EL (cell line): Measurements from ENCODE around the gene GNAI1.

Experiments used
- DNase-seq: peaks from one replicate; pipeline ENCODE4 v3.0.0-alpha.2; 2016

The GNAI1 gene

DNA sequence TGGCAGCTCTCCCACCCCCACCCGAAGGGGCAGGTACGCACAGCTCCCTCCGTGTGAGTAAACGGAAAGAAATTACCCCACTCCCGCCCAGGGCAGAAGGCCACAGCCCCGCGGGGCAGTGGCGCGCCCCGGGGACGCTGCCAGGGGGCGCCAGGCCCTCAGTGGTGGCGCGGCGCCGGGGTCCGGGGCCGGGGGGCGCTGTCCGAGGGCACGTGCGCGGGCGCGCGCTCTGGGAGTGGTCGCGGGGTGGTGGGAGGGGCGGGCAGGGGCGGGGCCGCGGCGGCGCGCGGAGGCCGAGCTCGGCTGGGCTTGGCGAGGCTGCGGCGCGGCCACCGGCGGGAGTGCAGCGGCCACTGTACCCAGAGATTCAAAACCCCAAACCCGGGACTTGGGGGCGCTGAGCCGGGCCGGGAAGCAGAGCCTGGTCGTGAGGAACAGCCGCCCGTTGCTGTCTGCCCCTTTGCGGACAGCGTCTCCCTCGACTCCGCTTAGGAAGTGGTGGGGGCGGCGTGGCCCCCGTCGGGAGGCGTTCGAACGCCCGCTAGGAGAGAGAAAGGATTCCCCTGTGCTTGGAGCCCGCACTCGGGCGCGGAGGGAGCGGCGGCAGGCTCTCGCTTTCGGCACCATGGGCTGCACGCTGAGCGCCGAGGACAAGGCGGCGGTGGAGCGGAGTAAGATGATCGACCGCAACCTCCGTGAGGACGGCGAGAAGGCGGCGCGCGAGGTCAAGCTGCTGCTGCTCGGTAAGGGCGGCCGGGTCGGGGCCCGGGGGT lies at the start of gene GNAI1:
Gene GNAI1, plus strand, starts transcription at position 296 of the 773 bp plus-strand sequence. Its CDS starts 330 bp downstream, at position 626.
- peak; percentile 88 for DNase-seq

DNA sequence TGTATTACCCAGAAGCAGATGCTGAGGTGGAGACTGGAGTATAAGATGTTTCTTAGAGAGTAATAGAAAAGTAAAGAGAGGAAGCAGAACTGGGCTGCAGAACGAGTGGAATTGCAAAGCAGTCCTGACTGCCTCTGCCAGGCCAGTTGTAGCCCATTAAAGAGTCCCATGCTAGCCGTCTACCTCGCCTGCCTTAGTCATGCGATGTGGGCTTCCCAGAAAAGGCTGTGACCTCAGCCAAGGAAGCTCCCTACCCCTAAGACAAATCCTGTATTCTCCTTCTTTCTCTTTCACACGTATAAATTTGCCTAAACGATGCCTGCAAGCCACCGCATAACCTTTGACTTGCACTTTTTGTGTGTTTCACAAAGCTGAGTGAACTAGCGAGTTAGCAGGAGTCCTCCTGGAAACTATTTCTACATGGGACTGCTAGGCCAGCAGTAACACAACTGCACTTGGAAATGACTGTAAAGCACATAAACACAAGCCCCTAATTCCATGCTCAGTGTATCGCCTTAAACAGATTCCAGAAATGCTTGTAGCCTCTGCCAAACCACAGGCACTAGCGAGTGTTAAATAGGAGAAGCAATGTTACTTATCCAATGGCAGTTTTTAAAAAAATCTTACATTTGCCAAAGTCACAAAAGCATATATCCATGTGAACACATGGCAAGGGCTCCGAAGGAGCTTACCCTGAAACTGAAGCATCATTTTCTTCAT lies 47.4 kb upstream of the GNAI1 start:
- peak; percentile 77 for DNase-seq

DNA sequence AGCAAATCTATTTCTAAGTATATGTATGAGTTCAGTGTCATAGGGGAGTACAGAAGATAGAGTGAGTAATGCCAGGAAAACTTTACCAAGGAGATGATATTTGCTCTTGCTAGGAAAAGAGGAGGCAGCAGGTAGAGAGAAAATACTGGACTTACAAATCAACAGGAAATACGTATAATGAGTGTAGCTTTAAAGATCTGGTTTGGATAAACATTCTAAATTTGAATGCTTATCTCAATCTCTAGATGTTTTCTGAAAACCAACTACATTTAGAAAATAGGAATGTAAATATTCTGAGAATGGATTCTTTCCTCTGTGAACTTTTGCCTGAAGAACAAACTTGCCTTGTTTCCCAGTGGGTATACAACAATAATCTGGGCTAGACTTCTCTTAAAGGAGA lies 46.9 kb upstream of the GNAI1 start:
- DNase-seq: no peak

DNA sequence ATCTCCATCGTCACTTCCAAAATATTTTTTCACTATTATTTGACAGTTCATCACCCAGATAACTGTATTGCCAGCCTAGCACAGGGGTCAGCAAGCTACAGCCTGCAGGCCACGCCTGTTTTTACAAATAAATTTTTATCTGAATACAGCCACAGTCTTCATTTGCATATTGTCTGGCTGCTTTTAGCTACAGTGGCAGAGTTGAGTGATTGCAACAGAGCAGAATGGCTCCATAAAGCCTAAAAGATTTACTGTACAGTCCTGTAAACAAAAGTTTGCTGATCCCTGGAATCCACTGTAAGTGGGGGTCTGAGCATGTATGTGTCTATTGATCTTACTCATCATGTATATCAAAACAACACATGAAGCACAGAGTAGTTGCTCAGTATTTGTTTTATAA lies 45.9 kb upstream of the GNAI1 start:
- no peak for DNase-seq

DNA sequence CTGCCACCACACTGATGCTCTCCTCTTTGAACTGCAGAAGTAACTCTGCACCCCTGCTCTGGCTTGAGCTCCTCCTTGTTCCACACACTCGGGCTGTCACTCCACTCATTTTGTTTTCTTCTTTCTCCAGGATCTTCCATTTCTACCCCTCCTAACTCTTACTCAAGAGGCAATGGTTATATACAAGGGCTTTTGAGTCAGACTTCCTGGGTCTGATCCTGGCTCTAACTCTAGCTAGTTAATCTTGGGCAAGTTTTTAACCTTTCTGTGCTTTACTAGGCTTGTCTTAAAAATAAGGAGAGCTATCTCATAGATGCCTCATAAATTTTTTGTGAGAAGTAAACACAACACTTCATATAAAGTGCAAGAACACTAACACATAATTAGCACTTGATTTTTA lies 45.3 kb upstream of the GNAI1 start:
- DNase-seq: no peak

DNA sequence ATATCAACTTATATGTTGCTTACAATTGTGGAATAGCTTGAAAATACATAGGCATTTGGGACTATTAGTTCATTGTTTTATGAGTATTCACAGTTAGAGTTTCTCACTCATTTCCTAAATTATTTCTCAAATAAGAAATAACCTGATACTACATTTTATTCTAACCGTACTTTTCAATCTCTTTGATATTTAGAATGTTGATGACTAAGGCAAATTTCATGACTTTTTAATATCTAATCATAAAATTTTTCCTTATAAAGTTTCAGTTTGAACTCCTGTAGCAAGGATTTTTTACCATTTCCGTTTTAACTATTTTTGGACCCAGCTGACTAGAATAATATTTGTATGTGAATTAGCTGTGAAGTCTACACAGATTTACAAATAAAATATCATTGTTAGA lies 41.3 kb upstream of the GNAI1 start:
- no peak for DNase-seq

DNA sequence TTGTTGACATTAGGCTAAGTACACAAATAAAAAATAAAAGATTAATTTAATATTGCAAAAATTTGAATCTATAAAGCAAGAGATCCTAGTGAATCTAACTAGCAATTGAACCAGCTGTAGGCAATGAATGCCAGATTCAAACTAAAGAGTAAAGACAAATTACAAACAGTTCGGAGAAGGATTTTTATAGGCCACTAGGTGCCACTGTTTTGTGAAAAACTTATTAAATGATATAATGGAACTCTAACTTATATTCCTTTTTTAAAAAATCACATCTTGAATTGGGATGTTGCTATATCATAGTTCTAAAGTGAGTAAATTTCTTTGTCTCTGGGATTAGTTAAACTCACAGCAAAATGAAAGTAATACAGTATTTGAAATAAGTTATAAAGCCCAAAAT lies 39.1 kb upstream of the GNAI1 start:
- DNase-seq: peak; percentile 21

DNA sequence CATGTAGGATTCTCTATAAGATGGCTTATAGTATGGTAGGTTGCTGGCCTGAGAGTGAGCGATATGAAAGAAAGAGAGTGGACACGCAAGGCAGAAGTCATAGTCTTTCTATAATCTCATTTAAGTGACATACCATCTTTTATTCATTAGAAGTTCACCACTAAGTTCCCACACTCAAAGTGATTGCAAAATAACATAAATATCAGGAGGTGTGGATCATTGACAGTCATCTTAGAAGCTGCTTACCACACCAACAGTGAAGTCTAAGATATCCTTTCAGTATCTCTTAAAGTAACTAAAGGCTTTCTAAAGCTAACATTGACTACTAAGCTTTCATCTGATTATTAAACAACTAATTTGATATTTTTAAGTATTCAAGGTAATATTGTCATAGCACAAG lies 36.9 kb upstream of the GNAI1 start:
- DNase-seq: no peak

DNA sequence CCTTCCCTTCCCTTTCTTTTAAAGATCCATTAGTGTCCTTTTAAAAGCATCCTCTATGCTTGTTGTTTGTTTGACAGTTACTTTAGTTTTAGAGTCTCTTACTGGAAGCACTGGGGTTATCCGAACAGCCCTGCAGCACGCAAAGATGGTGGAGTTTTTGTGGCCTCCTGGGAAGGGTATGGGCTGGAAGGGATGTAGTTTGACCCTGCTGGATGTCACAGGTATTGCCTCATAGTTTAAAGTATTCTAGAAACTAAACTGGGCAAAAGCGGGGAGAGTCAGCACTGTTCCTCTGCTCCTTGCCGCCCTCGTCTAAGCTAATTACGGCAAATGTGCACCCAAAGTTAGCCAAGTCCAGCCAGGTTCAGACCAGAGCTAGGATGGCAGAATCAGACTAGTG lies 35.8 kb upstream of the GNAI1 start:
- DNase-seq: no peak

DNA sequence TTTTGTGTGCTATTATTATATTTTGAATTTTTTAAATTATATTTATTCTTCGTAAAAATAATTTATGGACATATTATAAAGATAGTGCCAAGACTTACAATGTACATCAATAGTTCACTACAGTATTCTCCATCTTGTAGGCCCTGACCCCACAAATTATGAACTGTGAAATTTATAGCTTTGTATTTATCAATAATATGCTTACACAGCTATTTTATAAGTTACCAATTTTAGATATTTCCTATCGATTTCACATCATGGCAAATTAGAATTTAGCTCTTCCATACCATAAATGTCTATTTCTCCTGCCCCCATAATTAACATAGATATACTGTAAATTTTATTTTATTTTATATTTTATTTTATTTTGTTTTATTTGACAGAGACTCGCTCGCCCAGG lies 34.4 kb upstream of the GNAI1 start:
- DNase-seq: no peak

DNA sequence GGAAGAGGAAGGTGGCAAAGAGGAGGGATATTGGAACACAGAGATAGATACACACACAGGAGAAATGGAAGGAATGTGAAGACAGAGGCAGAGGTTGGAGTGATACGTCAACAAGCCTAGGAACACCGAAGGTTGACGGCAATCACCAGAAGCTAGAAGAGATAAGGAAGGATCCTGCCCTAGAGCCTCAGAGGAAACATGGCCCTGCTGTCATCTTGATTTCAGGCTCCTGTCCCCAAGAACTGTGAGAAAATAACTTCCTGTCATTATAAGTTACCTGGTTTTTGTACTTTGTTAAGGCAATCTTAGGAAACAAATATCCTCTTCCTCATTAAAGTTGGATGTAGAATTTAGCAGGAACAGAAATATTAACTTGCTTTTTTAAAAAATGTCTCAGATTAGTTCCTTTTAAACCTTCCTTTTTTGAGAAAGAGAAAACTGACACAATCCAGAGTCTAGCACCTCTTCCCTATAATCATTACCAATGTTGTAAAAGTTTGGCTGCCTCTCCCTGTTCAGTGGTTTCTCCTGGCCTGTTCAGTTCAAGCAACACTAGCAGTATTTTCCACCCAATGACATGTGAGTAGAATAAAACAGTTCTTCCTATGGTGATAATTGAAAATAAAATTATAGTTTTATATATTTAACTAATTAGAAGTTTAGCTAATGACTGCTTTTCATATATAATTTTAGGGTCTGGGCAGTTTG lies 28.8 kb upstream of the GNAI1 start:
- DNase-seq: no peak

DNA sequence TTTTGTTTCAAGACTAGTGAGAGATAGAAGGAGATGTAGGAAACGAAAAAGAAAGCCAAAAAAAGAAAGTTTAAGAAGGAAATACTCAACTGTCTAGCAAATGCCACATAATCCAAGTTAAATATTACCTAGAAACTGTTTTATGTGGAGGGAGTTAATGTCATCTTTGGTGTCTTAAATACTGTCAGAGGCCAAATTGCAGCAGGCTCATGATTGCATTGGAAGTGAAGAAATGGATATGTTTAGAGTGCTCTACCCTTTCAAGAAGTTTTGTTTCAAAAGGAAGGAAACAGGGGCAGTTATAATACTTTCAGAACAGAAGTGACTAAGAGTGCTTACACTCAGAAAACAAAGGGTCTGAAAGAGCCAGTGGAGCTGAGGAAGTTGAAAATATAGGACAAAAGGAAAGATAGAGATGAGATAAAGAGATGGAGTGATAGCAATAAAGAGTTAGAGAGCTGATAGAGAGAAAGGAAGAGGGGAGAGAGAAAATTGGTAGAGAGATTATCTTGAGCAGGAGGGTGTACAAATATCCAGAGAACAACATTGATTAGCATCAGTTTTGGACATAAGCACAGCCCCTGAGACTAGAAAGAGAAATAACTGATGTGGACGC lies 28.0 kb upstream of the GNAI1 start:
- DNase-seq: no peak

DNA sequence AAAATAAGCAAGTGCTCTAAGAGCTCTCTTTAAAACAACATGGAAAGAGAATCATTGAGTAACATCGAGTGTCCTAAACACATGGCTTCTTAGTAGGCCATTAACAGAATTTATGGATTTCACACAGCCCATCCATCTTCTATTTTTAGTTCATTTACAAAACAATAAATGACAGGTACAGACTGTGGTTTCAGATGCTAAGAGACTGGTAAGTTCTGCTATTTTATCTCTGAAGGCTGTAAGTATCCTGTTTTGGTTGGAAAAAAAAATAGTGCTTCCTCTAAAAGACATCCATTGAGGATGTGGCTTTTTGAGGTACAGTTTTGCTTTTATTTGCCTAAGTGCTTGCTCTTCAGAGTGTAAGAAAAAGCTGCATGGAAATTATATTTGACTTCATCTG lies 27.4 kb upstream of the GNAI1 start:
- DNase-seq: no peak

DNA sequence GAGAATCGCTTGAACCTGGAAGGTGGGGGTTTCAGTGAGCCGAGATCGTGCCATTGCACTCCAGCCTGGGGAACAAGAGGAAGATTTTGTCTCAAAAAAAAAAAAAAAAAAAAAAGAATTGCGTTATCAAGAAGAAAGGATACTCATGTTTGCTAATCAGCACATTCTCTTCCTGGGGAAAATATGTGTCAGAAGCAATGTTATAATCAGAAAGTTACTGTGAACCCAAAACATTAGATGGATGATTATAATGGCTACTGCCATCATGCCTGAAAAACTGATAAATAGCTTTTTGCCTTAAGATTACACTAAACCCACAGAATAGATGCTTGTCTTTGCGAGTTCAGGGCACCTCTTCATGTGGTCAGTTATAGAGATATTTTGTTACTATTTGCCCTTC lies 24.3 kb upstream of the GNAI1 start:
- DNase-seq: no peak

DNA sequence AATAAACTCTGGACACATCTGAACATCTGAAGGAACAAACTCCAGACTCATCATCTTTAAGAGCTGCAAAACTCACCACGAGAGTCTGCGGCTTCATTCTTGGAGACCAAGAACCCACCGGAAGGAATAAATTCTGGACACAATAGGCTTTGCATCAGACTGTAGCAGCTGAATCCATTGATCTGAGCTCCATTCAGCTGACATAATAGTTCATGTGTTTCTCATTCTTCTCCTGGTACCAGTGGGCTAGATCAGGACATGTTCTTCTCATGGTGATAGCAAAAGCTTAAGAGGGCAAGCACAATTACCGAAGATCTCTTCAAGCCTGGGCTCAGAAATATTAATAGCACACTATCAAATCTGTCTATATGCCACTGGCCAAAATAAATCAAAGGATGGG lies 20.5 kb upstream of the GNAI1 start:
- DNase-seq: no peak

DNA sequence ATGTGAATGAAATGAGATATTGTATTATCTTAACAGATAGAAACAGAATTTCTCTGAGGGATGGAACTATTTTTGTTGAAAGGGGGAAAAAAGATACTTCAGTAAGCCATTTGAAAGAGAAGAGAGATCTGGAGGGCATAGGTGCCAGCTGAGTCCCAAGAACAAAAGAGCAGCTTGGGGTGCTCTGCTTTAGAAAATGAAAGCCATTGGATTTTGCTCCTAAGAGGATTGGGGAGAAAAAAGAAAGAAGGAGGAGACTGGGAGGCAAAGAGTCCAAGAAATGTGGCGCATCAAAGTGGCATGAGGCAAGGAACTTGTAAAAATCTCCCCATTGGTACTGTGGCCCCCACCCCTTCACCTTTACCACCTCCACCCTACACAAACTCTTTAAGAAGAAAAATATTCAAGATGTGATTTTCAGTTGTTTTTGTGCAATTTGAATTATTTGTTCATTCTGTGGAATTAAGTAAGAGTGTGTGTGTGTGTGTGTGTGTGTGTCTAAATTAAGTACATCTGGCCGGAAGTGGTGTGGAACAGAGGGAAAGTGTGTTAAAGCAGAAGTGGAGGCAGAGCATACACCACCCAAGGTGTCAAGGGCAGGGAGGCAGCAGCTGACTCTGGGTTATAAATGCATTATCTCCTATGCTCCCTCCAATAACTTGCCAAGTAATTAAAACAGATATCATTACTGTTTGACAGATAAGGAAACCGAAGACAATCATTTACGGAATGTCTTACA lies 9.9 kb upstream of the GNAI1 start:
- DNase-seq: no peak

DNA sequence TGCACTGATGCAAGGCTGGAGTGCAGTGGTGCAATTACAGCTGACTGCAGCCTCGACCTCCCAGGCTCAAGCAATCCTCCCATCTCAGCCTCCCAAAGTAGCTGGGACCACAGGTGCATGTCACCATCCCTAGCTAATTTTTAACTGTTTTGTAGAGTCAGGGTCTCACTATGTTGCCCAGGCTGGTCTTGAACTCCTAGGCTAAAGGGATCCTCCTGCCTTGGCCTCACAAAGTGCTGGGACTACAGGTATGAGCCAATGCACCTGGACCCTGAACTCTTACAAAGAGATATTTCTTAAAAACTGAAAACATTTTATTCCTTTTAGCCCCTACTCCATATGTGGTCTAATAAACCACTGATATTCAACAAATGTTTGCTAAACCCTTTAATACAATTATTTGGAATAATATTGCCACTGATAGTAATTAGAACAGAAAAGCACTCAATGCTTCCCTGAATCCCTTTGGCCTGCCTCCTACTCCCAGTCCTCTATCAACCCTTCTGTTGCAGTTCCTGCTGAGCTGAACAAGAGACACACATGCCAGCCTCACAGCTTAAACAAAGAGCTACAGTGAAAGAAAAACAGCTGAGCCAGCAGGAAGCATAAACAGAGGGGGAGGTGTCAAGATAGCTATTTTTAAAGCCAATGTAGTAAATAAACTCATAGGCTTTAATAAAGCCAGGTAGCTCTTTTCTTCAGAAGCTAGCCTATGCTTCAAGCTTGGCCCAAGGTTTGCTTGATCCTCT lies 7.0 kb upstream of the GNAI1 start:
- no peak for DNase-seq

DNA sequence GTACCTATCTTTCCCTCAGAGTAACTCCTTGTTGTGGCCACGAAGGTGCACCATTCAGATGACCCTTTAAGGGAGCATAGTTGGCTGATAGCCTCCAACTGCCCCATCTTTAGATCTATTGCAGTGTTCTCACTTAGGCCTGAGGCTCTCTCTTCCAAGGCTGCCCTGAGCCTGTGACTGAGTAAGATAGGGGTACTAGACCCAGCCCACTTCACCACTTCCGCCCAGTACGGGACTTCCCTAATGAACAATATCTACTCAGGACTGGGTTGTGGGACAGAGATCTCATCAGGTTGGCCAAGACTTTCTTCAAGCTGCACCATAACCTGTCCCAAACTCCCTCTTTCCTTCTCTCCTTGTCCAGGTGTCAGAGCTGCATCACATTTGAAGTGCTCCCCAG lies 5.7 kb upstream of the GNAI1 start:
- DNase-seq: no peak

DNA sequence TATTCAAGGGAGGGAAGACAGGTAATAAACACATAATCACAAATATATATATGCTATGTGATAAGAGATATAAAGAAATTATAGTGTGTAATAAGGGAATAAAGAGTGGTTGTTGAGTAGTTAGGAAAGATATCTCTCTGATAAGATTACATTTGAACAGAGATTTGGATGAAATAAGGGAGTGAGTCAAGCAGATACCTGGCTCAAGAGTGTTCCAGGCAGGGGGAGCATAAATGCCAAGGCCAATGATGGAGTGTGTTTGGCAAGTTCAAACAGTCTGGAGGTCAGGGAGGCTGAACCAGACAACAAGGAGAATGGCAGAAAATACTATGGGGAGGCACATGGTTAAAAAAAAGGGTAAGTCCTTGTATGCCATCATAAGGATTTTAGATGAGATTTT lies 4.8 kb upstream of the GNAI1 start:
- DNase-seq: no peak

DNA sequence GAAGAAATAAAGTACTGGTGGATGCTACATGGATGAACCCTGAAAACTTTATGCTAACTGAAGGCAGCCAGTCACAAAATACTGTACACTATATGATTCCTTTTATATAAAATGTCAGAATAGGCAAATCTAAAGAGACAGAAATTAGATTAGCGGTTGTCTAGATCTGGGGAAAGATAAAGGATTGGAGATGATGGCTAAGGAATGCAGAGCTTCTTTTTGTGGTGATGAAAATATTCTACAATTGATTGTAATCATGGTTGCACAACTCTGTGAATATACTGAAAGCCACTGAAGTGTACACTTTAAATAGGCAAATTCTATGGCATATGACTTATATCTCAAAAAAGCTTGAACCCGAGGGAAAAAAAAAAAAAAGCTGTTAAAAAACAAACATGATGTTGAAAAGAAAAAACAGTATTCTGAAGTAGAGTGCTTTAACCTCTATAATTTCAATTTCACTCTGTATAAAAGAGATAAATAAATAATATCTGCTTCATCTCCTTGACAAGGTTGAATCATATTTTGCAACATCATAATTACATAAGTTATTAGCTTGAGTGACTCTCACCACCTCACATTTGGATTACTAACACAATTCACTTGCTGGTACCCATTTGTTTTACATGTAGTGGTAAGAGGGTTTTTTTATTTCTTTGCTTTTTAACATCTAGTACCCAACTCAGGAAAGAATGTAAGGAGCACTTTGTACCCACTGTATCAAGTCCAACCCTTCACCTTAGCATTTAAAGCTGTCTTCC lies 2.8 kb upstream of the GNAI1 start:
- peak; percentile 58 for DNase-seq

DNA sequence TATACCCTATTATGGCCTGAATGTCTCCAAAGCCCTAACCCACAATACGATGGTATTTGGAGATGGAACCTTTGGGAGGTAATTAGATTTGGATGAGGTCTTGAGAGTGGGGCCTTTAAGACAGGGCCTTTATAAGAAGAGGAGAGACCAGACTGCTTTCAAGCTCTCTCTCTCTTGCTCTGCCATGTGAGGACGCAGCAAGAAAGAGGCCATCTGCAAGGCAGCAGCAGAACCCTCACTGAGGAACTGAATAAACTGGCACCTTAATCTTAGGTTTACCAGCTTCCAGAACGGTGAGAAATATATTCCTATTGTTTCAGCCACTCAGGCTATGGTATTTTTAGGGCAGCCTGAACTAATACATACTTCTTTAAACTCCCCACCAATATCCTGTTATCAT lies 2.0 kb upstream of the GNAI1 start:
- no peak for DNase-seq
